Measurements from ENCODE around the gene FBXO8. TPM values are rescaled to one million over a fixed set of nuclear protein-coding genes. Genes with fewer than 3 reads are reported as not detected.
A peak's percentile ranks its signal among the peaks of the same experiment; 100 is the strongest.

FBXO8 gene
- total RNA-seq, result 10 to 100 TPM; 10.1 to 11.1 TPM

- Mint-ChIP-seq H3K27me3 (no peaks in the 10 kb centered on the region), H3K4me1 (peaks cover 31% of the 10 kb centered on the region), H3K4me3 (peak within 1 kb of the TSS; percentile 81), H3K27ac (peak within 1 kb of the TSS; percentile 99), H3K9me3 (no peaks in the 10 kb centered on the region), H3K36me3 (ENCODE audit: low read depth) (peaks cover 20% of the 10 kb centered on the region)
- peak; percentile 73 for ATAC-seq (replicated peaks)
Observed at GRCh38 chr4:174283507-174284471, at the start of gene FBXO8, which contains the start of gene CEP44. TSS of gene FBXO8 (minus strand) at chr4:174283667. CDS start at chr4:174263092, 20,575 bp downstream. TSS of gene CEP44 (plus strand) at chr4:174283911. CDS start at chr4:174299122, 15,211 bp downstream.

- H3K4me1 Mint-ChIP-seq, result no peaks in the 10 kb centered on the region
Observed at GRCh38 chr4:174332741-174333493, 49.5 kb upstream of the FBXO8 start.

GRCh38 chr4:174324725-174325124 is 41.3 kb upstream of the FBXO8 start:
- ATAC-seq (replicated peaks), result no peak
- Mint-ChIP-seq H3K27ac (no peak overlapping the region), H3K36me3 (ENCODE audit: low read depth) (no peaks in the 10 kb centered on the region), H3K4me1 (no peaks in the 10 kb centered on the region), H3K4me3 (no peak overlapping the region), H3K9me3 (no peaks in the 10 kb centered on the region), H3K27me3 (no peaks in the 10 kb centered on the region)

More at GRCh38 chr4:174332741-174333493, 49.5 kb upstream of the FBXO8 start:
- no peaks in the 10 kb centered on the region for H3K36me3 Mint-ChIP-seq (ENCODE audit: low read depth)
- no peak overlapping the region for H3K27ac Mint-ChIP-seq
- no peak for ATAC-seq (replicated peaks)
- no peaks in the 10 kb centered on the region for H3K27me3 Mint-ChIP-seq
- H3K4me3 Mint-ChIP-seq, result no peak overlapping the region
- H3K9me3 Mint-ChIP-seq, result no peaks in the 10 kb centered on the region

- ATAC-seq (replicated peaks), result no peak
- H3K4me3 Mint-ChIP-seq, result no peak overlapping the region
- no peak overlapping the region for H3K27ac Mint-ChIP-seq
- no peaks in the 10 kb centered on the region for H3K9me3 Mint-ChIP-seq
- no peaks in the 10 kb centered on the region for H3K4me1 Mint-ChIP-seq
- H3K27me3 Mint-ChIP-seq, result no peaks in the 10 kb centered on the region
- H3K36me3 Mint-ChIP-seq (ENCODE audit: low read depth), result no peaks in the 10 kb centered on the region
Observed at GRCh38 chr4:174324236-174324635, 40.8 kb upstream of the FBXO8 start.

GRCh38 chr4:174320494-174321199 is 37.2 kb upstream of the FBXO8 start:
- H3K4me3 Mint-ChIP-seq, result no peak overlapping the region
- no peaks in the 10 kb centered on the region for H3K27me3 Mint-ChIP-seq
- H3K36me3 Mint-ChIP-seq (ENCODE audit: low read depth), result peaks cover 18% of the 10 kb centered on the region
- no peaks in the 10 kb centered on the region for H3K4me1 Mint-ChIP-seq
- ATAC-seq (replicated peaks), result no peak
- H3K27ac Mint-ChIP-seq, result peak overlapping the region; percentile 47
- no peaks in the 10 kb centered on the region for H3K9me3 Mint-ChIP-seq

GRCh38 chr4:174318829-174319764 is 35.6 kb upstream of the FBXO8 start:
- Mint-ChIP-seq H3K9me3 (no peaks in the 10 kb centered on the region), H3K4me1 (no peaks in the 10 kb centered on the region), H3K36me3 (ENCODE audit: low read depth) (peaks cover 26% of the 10 kb centered on the region), H3K27me3 (no peaks in the 10 kb centered on the region), H3K4me3 (no peak overlapping the region), H3K27ac (no peak overlapping the region)
- ATAC-seq (replicated peaks), result no peak

- H3K9me3 Mint-ChIP-seq, result no peaks in the 10 kb centered on the region
- no peak overlapping the region for H3K27ac Mint-ChIP-seq
- H3K4me1 Mint-ChIP-seq, result peaks cover 4% of the 10 kb centered on the region
- H3K4me3 Mint-ChIP-seq, result no peak overlapping the region
- no peaks in the 10 kb centered on the region for H3K27me3 Mint-ChIP-seq
- H3K36me3 Mint-ChIP-seq (ENCODE audit: low read depth), result peaks cover 38% of the 10 kb centered on the region
- ATAC-seq (replicated peaks), result no peak
Observed at GRCh38 chr4:174317531-174317930, 34.1 kb upstream of the FBXO8 start.

GRCh38 chr4:174316954-174317353 is 33.5 kb upstream of the FBXO8 start:
- Mint-ChIP-seq H3K27ac (no peak overlapping the region), H3K4me3 (no peak overlapping the region), H3K36me3 (ENCODE audit: low read depth) (peaks cover 43% of the 10 kb centered on the region), H3K9me3 (no peaks in the 10 kb centered on the region), H3K27me3 (no peaks in the 10 kb centered on the region), H3K4me1 (peaks cover 4% of the 10 kb centered on the region)
- ATAC-seq (replicated peaks), result no peak

- no peak overlapping the region for H3K4me3 Mint-ChIP-seq
- no peak overlapping the region for H3K27ac Mint-ChIP-seq
- no peaks in the 10 kb centered on the region for H3K9me3 Mint-ChIP-seq
- peaks cover 47% of the 10 kb centered on the region for H3K36me3 Mint-ChIP-seq (ENCODE audit: low read depth)
- no peaks in the 10 kb centered on the region for H3K27me3 Mint-ChIP-seq
- peaks cover 4% of the 10 kb centered on the region for H3K4me1 Mint-ChIP-seq
- no peak for ATAC-seq (replicated peaks)
Observed at GRCh38 chr4:174316546-174316945, 33.1 kb upstream of the FBXO8 start.

GRCh38 chr4:174314770-174315169 is 31.3 kb upstream of the FBXO8 start:
- Mint-ChIP-seq H3K9me3 (no peaks in the 10 kb centered on the region), H3K27ac (peak overlapping the region; percentile 41), H3K4me1 (peaks cover 4% of the 10 kb centered on the region), H3K36me3 (ENCODE audit: low read depth) (peaks cover 49% of the 10 kb centered on the region), H3K4me3 (no peak overlapping the region), H3K27me3 (no peaks in the 10 kb centered on the region)
- no peak for ATAC-seq (replicated peaks)

GRCh38 chr4:174314274-174314673 is 30.8 kb upstream of the FBXO8 start:
- Mint-ChIP-seq H3K4me1 (peaks cover 4% of the 10 kb centered on the region), H3K9me3 (no peaks in the 10 kb centered on the region), H3K4me3 (no peak overlapping the region), H3K27me3 (no peaks in the 10 kb centered on the region), H3K36me3 (ENCODE audit: low read depth) (peaks cover 52% of the 10 kb centered on the region), H3K27ac (peak overlapping the region; percentile 41)
- ATAC-seq (replicated peaks), result no peak

GRCh38 chr4:174312993-174313392 is 29.5 kb upstream of the FBXO8 start:
- no peak for ATAC-seq (replicated peaks)
- Mint-ChIP-seq H3K4me3 (no peak overlapping the region), H3K27ac (peak overlapping the region; percentile 39), H3K27me3 (no peaks in the 10 kb centered on the region), H3K9me3 (no peaks in the 10 kb centered on the region), H3K4me1 (peaks cover 4% of the 10 kb centered on the region), H3K36me3 (ENCODE audit: low read depth) (peaks cover 63% of the 10 kb centered on the region)

GRCh38 chr4:174307694-174308093 is 24.2 kb upstream of the FBXO8 start:
- H3K4me1 Mint-ChIP-seq, result peaks cover 2% of the 10 kb centered on the region
- H3K27me3 Mint-ChIP-seq, result no peaks in the 10 kb centered on the region
- H3K27ac Mint-ChIP-seq, result no peak overlapping the region
- peaks cover 54% of the 10 kb centered on the region for H3K36me3 Mint-ChIP-seq (ENCODE audit: low read depth)
- no peak overlapping the region for H3K4me3 Mint-ChIP-seq
- no peak for ATAC-seq (replicated peaks)
- no peaks in the 10 kb centered on the region for H3K9me3 Mint-ChIP-seq

All from activated T-helper 17 cell treated with anti-CD3 and anti-CD28 coated beads, Interleukin-2, amount 50 U/mL, for 72 hours (primary cell).